NCI-H510A (cell line): ENCODE measurements around the gene NOCT.
"Not testable (repeated sequence)": the region's sequence is repeated elsewhere in the genome, so short reads cannot be mapped to it uniquely, and the experiment has no call there.

Experiments used
- DNase-seq: peaks from one replicate; lab custom pipeline; 2025; lab: John Stamatoyannopoulos, UW

Gene NOCT

GRCh38 chr4:139048026-139048425, 32.4 kb downstream of the NOCT start:
- DNase-seq, result no peak

GRCh38 chr4:139050446-139050845, 34.9 kb downstream of the NOCT start:
- DNase-seq, result no peak

GRCh38 chr4:139053909-139054308, 38.3 kb downstream of the NOCT start:
- DNase-seq, result no peak

- no peak for DNase-seq
Observed at GRCh38 chr4:139054791-139055505, 39.4 kb downstream of the NOCT start.

- DNase-seq, result not testable (repeated sequence)
Observed at GRCh38 chr4:139059026-139059425, 43.4 kb downstream of the NOCT start.

- no peak for DNase-seq
Observed at GRCh38 chr4:139060591-139060990, 45.0 kb downstream of the NOCT start.

GRCh38 chr4:139076016-139076744, 60.6 kb downstream of the NOCT start:
- no peak for DNase-seq

GRCh38 chr4:139077567-139078355, 62.2 kb downstream of the NOCT start:
- no peak for DNase-seq

GRCh38 chr4:139078926-139079325, 63.3 kb downstream of the NOCT start:
- DNase-seq, result no peak

- DNase-seq, result peak; percentile 93
Observed at GRCh38 chr4:139082750-139083606, 67.4 kb downstream of the NOCT start.

GRCh38 chr4:139083607-139083955, 68.0 kb downstream of the NOCT start:
- peak; percentile 3 for DNase-seq

GRCh38 chr4:139083956-139084803, 68.6 kb downstream of the NOCT start:
- peak; percentile 86 for DNase-seq

- no peak for DNase-seq
Observed at GRCh38 chr4:139084804-139085093, 69.2 kb downstream of the NOCT start.

- no peak for DNase-seq
Observed at GRCh38 chr4:139085141-139085540, 69.6 kb downstream of the NOCT start.

- no peak for DNase-seq
Observed at GRCh38 chr4:139092271-139092670, 76.7 kb downstream of the NOCT start.
